GM12872 (cell line): Measurements from ENCODE around the gene MAP2K5.

ENCODE experiments used
- TF ChIP-seq, protein P1 (sequence below): IDR thresholded peaks from 3 replicates; pipeline ENCODE4 v1.5.1; 2011; ENCODE audit warnings: low read depth, mild to moderate bottlenecking, low read length, moderate library complexity; ENCODE audit not compliant: insufficient read depth

The MAP2K5 gene

GRCh38 chr15:67605871-67606270 lies 63.4 kb downstream of the MAP2K5 start:
- TF ChIP-seq, protein P1, sequence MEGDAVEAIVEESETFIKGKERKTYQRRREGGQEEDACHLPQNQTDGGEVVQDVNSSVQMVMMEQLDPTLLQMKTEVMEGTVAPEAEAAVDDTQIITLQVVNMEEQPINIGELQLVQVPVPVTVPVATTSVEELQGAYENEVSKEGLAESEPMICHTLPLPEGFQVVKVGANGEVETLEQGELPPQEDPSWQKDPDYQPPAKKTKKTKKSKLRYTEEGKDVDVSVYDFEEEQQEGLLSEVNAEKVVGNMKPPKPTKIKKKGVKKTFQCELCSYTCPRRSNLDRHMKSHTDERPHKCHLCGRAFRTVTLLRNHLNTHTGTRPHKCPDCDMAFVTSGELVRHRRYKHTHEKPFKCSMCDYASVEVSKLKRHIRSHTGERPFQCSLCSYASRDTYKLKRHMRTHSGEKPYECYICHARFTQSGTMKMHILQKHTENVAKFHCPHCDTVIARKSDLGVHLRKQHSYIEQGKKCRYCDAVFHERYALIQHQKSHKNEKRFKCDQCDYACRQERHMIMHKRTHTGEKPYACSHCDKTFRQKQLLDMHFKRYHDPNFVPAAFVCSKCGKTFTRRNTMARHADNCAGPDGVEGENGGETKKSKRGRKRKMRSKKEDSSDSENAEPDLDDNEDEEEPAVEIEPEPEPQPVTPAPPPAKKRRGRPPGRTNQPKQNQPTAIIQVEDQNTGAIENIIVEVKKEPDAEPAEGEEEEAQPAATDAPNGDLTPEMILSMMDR, result no peak

DNA sequence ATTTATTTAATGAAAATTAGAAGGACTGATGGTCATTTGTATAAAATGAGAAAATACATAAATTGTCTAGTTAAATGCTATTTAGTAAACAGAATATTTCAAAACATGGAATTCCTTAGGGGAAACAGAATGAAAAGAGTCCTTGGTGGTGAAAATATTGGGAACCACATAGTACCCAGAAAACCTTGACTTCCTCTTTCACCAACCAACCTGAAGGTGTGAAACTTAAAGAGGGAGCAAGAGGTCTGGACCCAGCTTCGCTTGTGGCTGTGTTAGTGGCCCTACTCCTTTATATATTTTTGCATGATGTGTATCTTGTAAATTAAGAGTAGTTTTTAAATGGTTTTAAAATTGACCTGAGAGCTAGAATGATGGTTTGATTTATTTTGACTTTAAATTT lies 64.2 kb downstream of the MAP2K5 start:
- TF ChIP-seq, protein P1, result no peak

DNA sequence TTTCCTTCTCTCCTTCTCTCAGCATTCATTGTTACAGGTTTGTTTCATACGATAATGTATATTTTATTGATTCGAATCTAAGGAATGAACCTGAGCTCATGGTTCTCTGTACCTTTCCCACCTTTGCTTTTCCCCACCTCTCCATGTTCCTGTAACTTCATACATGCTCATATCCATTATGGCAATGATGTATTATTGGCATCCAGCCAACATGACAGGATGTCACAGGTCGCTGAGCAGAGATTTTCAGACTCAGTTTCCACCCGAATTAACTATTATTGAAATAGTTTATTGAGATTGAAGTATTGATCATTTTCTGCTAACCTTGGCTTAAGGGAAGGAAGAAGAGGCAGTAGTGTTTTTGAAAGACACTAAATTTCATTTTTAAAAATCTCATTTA lies 64.8 kb downstream of the MAP2K5 start:
- TF ChIP-seq, protein P1, result no peak

- TF ChIP-seq, protein P1, result no peak
Observed at GRCh38 chr15:67607959-67608637, 65.6 kb downstream of the MAP2K5 start.

GRCh38 chr15:67608638-67608959 lies 66.1 kb downstream of the MAP2K5 start:
- TF ChIP-seq, protein P1, result no peak

GRCh38 chr15:67611370-67612369 lies 69.2 kb downstream of the MAP2K5 start:
- TF ChIP-seq, protein P1, result no peak

DNA sequence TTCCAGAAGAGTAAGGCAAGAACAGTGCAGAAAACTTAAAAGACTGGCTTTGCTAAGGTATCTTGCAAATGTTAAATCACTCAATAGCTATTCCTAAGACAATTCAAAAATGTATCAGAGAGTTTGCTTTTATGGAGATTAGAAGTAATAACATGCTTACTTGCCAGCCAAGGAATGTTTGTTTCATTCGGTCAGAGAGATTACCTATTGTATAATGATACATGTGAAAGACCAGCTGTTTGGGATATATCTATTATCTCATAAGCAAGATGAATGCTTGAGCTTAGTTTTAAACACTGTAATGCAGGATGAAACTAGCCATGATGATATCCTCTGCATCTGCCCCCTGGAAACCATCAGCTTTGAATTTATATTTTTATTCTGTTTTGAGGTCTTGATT lies 70.7 kb downstream of the MAP2K5 start:
- TF ChIP-seq, protein P1, result no peak
